WTC11 (cell line): ENCODE results near the gene MRTFA. TPM values are rescaled to one million over a fixed set of nuclear protein-coding genes. Genes with fewer than 3 reads are reported as not detected.
"Not testable (repeated sequence)": the region's sequence is repeated elsewhere in the genome, so short reads cannot be mapped to it uniquely, and the experiment has no call there.

Source experiments
- ATAC-seq: fragments of 200-7000 bp; cut with Tn5 transposase; 2 replicates; pipeline ENCODE4 v1.10.0; 2021; ENCODE audit warnings: mild to moderate bottlenecking, moderate library complexity
- CTCF ChIA-PET: fragments of 300-600 bp; sonication (Branson Sonifier 250); formaldehyde crosslinking; loops from one replicate; lab custom pipeline; 2021; ENCODE audit warnings: antibody characterized with exemption; lab: Charles Lee
- POLR2A ChIA-PET: fragments of 350-600 bp; sonication (Branson Sonifier 250); formaldehyde crosslinking; loops from one replicate; lab custom pipeline; 2021; ENCODE audit warnings: antibody characterized with exemption; lab: Charles Lee
- DNase-seq: peaks from one replicate; pipeline ENCODE4 v3.0.0; 2021; ENCODE audit warnings: low spot score
- H3K27ac Mint-ChIP-seq: 2 replicates; pipeline ENCODE4 v1.8.0; 2021; ENCODE audit warnings: mixed read lengths
- H3K27me3 Mint-ChIP-seq: 2 replicates; pipeline ENCODE4 v1.8.0; 2021; ENCODE audit warnings: low read depth, mild to moderate bottlenecking, moderate library complexity, mixed read lengths
- H3K36me3 Mint-ChIP-seq: 2 replicates; pipeline ENCODE4 v1.8.0; 2021; ENCODE audit warnings: mixed read lengths
- H3K4me1 Mint-ChIP-seq: 2 replicates; pipeline ENCODE4 v1.8.0; 2022; ENCODE audit warnings: mixed read lengths
- H3K4me3 Mint-ChIP-seq: 2 replicates; pipeline ENCODE4 v1.8.0; 2021; ENCODE audit warnings: mild to moderate bottlenecking, moderate library complexity, mixed read lengths
- H3K9me3 Mint-ChIP-seq: 2 replicates; pipeline ENCODE4 v1.8.0; 2021; ENCODE audit warnings: mixed read lengths
- ATF1 ChIP-seq: sonication (generic); formaldehyde crosslinking; IDR thresholded peaks from 2 replicates; pipeline ENCODE4 v1.8.1; 2023; ENCODE audit warnings: mild to moderate bottlenecking, moderate library complexity, missing genetic modification reagents
- ELF4 ChIP-seq: sonication (generic); formaldehyde crosslinking; IDR thresholded peaks from 2 replicates; pipeline ENCODE4 v1.8.1; 2022; ENCODE audit warnings: low read depth, mild to moderate bottlenecking, moderate library complexity, missing genetic modification reagents
- ERG ChIP-seq: fragments of 250-450 bp; sonication (Bioruptor Pico); IDR thresholded peaks from 2 replicates; pipeline ENCODE4 v1.8.0; 2021; ENCODE audit warnings: mild to moderate bottlenecking
- MYBL2 ChIP-seq: sonication (generic); formaldehyde crosslinking; IDR thresholded peaks from 2 replicates; pipeline ENCODE4 v1.8.1; 2023; ENCODE audit warnings: mild to moderate bottlenecking, moderate library complexity, missing genetic modification reagents
- NFYB ChIP-seq: sonication (generic); formaldehyde crosslinking; conservative IDR thresholded peaks from 2 replicates; pipeline ENCODE4 v1.8.0; 2022; ENCODE audit warnings: low read depth, missing genetic modification reagents
- PRDM15 ChIP-seq: sonication (generic); formaldehyde crosslinking; IDR thresholded peaks from 2 replicates; pipeline ENCODE4 v1.8.0; 2022; ENCODE audit warnings: missing genetic modification reagents
- SMAD3 ChIP-seq: sonication (generic); formaldehyde crosslinking; IDR thresholded peaks from 2 replicates; pipeline ENCODE4 v1.8.0; 2022; ENCODE audit warnings: missing genetic modification reagents, mild to moderate bottlenecking, borderline replicate concordance
- ZBTB21 ChIP-seq: sonication (generic); formaldehyde crosslinking; IDR thresholded peaks from 2 replicates; pipeline ENCODE4 v1.8.1; 2023; ENCODE audit warnings: mild to moderate bottlenecking, missing genetic modification reagents, borderline replicate concordance
- ZNF121 ChIP-seq: sonication (generic); formaldehyde crosslinking; IDR thresholded peaks from 2 replicates; pipeline ENCODE4 v1.8.0; 2023; ENCODE audit warnings: missing genetic modification reagents
- ZNF512 ChIP-seq: sonication (generic); formaldehyde crosslinking; IDR thresholded peaks from 2 replicates; pipeline ENCODE4 v1.8.1; 2022; ENCODE audit warnings: missing genetic modification reagents, borderline replicate concordance
- total RNA-seq: library from RNA; stranded (reverse); gene quantifications from 3 replicates; pipeline ENCODE4 v1.2.3, GENCODE V29; 2021

The MRTFA gene
- total RNA-seq, 1 experiment from 2014 or later: 48.4 TPM

GRCh38 chr22:40626851-40627250, 9.7 kb downstream of the MRTFA start (continued):
- TF ChIP-seq PRDM15: no peak
- no peak for TF ChIP-seq ERG (CRISPR knock-in tag)
- TF ChIP-seq ZNF512 (CRISPR knock-in tag): no peak
- no peak for TF ChIP-seq ZBTB21 (CRISPR knock-in tag)
- no peak for TF ChIP-seq MYBL2 (CRISPR knock-in tag)
- TF ChIP-seq ELF4 (CRISPR knock-in tag): no peak
- no peak for TF ChIP-seq ATF1
- no peak for TF ChIP-seq NFYB (CRISPR knock-in tag)
- no peak for TF ChIP-seq SMAD3 (CRISPR knock-in tag)

GRCh38 chr22:40625794-40626193, 10.7 kb downstream of the MRTFA start:
- Mint-ChIP-seq H3K4me1 (peaks cover 19% of the 10 kb centered on the region), H3K36me3 (peaks cover 17% of the 10 kb centered on the region), H3K9me3 (peaks cover 19% of the 10 kb centered on the region)
- ATAC-seq, H3K27ac Mint-ChIP-seq, H3K4me3 Mint-ChIP-seq, DNase-seq, H3K27me3 Mint-ChIP-seq: not testable (repeated sequence)
- ChIA-PET CTCF (interaction anchor here (0.6 to 1.4 kb wide), 3 partner anchors 11 to 110 kb away, joined by 3 to 4 read pairs (median 3); partner anchors contain the start of gene MRTFA), POLR2A (interaction anchor here (1.1 kb wide), 1 partner anchor 11 kb away, joined by 3 read pairs; the partner anchor contains the start of gene MRTFA)

- DNase-seq, H3K4me3 Mint-ChIP-seq, ATAC-seq, H3K27ac Mint-ChIP-seq, H3K27me3 Mint-ChIP-seq: not testable (repeated sequence)
- ChIA-PET POLR2A (interaction anchor here (1.1 kb wide), 1 partner anchor 11 kb away, joined by 3 read pairs; the partner anchor contains the start of gene MRTFA), CTCF (interaction anchor here (1.0 to 1.4 kb wide), 2 partner anchors 11 to 101 kb away, joined by 3 read pairs; partner anchors contain the start of gene MRTFA)
- Mint-ChIP-seq H3K4me1 (peaks cover 19% of the 10 kb centered on the region), H3K9me3 (peaks cover 24% of the 10 kb centered on the region), H3K36me3 (peaks cover 22% of the 10 kb centered on the region)
Observed at GRCh38 chr22:40625281-40625680, 11.2 kb downstream of the MRTFA start.

- ATAC-seq: no peak
- ChIA-PET POLR2A (interaction anchor here (0.6 kb wide), 1 partner anchor 8 kb away, joined by 3 read pairs; no protein-coding TSS in a partner anchor), CTCF (interaction anchor here (0.7 to 1.4 kb wide), 3 partner anchors 17 to 106 kb away, joined by 3 read pairs; no protein-coding TSS in a partner anchor)
- peaks cover 19% of the 10 kb centered on the region for H3K4me1 Mint-ChIP-seq
- no peak overlapping the region for H3K4me3 Mint-ChIP-seq
- no peak overlapping the region for H3K27ac Mint-ChIP-seq
- DNase-seq: no peak
- H3K36me3 Mint-ChIP-seq: peaks cover 23% of the 10 kb centered on the region
- no peak for TF ChIP-seq ZNF121 (CRISPR knock-in tag)
- H3K9me3 Mint-ChIP-seq: peaks cover 24% of the 10 kb centered on the region
- no peaks in the 10 kb centered on the region for H3K27me3 Mint-ChIP-seq
Observed at GRCh38 chr22:40624770-40625169, 11.7 kb downstream of the MRTFA start.
